HG03457 (cell line): ENCODE data around the gene LRRC1.

Experiments used
- ATAC-seq: cut with Tn5 transposase; IDR thresholded peaks from one replicate; pipeline ENCODE4 v1.9.1; 2021; ENCODE audit warnings: moderate number of reproducible peaks; ENCODE audit not compliant: unreplicated experiment

LRRC1 gene

GRCh38 chr6:53920881-53921280, 126.1 kb downstream of the LRRC1 start:
- no peak for ATAC-seq

GRCh38 chr6:53921639-53922038, 126.8 kb downstream of the LRRC1 start:
- no peak for ATAC-seq

GRCh38 chr6:53922539-53922981, 127.8 kb downstream of the LRRC1 start:
- no peak for ATAC-seq

- no peak for ATAC-seq
Measured at GRCh38 chr6:53924277-53924676, 129.5 kb downstream of the LRRC1 start.

DNA sequence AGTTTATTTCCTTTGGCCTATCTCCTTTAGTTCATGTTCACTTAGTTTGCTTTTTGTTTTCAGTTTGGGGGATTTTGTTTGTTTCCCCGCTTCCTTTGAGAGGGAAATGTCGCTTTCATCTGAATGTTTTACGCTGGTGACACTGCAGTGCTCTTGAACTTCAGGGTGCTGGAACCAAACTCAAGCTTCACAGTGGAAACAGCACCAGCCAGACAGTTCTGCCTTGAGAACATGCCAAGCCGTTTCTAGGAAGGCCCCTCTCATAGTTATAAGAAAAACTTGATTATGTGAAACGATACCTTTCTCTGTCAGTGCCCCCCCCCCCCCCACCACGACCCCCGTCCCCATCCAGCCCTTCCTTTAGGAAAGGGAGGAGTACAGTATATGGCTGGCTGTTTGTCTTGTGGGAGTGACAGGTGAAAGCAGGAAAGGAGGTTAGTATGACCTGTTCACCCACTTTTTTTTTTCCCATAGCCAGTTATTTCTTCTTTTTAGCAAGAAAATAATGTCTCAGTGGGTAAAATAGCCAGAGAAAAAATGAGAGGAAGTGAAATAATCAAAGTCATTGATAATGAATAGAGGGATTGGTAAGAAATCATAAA, 130.1 kb downstream of the LRRC1 start:
- ATAC-seq = no peak

GRCh38 chr6:53925891-53926290, 131.1 kb downstream of the LRRC1 start:
- no peak for ATAC-seq

GRCh38 chr6:53926505-53926904, 131.7 kb downstream of the LRRC1 start:
- no peak for ATAC-seq

GRCh38 chr6:53928641-53929040, 133.8 kb downstream of the LRRC1 start:
- ATAC-seq = no peak

DNA sequence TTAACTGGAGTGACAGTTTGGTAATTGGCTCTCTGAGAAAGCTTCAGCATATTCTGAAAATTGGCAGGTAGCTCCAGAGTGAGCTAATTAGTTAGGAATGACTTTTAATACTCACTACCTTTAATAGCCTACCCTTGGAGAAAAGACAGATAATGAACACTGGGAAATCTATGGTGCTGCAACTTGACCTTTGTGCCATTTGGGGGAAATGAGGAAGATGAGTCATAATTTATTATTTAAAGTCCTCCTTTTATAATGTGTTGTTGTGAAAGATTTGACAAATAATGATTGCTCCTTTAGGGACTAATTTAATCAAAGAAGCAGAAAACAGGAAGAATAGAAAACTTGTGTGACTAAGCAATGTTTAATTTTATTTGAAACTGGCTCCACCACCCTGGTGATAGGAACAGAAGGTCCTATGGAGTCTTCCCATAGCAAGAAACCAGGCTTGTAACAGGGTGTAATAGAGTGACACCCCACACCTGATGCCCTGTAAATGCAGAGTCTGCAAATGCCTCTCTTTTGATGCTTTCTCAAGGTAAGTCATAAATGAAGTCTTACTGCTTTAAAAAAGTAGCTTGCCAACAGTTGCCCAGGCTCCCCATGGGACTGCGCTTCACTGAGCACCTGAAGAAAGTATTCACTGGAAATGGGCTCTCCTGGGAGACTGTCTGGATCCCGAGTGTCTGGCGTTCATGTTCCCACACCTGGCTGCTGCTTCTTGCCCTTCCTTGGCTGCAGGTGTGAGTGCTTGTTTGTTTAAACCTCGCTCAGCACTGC, 134.4 kb downstream of the LRRC1 start:
- no peak for ATAC-seq

DNA sequence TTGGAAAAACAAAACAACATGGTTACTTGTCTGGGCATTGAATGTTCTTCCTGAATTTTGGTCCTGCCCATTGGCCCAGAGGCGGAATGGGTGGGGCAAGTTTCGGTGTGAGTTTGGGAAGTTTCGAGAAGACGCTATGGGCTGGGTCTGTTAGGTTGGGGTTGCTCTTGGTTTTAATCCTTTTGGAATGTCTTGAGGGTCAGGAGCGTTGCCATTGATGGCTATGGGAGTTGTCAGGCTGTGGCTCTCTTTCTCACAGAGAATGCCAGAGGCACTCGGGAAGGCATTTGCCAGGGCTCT, 135.0 kb downstream of the LRRC1 start:
- no peak for ATAC-seq

GRCh38 chr6:53930330-53930729, 135.5 kb downstream of the LRRC1 start:
- no peak for ATAC-seq

DNA sequence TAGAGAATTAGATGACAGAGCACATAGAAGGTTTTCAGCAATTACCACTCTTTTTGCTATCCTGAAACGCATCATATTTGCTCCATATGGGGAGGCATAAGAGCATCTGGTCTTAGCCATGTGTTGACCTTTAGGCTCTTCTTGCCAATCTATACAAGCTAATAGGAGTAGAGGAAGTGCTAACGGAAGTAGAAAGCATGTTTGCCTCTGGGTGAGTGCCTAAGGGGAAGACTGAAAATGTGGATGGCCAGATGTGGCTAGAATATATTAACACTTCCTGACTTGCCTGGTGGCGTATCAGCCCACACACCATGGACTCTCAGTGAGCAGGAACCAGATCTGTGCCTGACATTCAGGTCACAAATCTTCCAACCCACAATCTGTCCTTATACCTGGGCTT, 136.3 kb downstream of the LRRC1 start:
- no peak for ATAC-seq

DNA sequence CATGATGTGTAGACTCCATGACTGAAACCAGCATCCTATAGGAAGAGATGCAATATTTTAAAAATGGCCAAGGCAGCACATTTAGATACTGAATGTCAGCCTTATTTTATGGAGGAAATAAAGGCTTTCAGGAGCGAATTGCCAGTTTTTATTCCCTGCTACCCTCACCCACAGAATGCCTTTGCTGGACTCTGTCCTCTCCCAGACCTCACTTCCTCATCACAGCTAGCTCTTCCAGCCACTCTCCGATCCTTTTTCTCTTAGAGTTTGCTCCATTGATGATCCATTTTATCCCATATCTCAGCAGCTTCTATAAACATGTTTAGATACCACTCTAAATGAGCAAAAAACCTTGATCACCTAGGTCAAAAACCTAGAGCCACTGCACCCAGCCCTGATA, 137.7 kb downstream of the LRRC1 start:
- ATAC-seq = no peak

GRCh38 chr6:53934023-53934422, 139.2 kb downstream of the LRRC1 start:
- ATAC-seq = no peak

- no peak for ATAC-seq
Measured at GRCh38 chr6:53937461-53937860, 142.7 kb downstream of the LRRC1 start.

DNA sequence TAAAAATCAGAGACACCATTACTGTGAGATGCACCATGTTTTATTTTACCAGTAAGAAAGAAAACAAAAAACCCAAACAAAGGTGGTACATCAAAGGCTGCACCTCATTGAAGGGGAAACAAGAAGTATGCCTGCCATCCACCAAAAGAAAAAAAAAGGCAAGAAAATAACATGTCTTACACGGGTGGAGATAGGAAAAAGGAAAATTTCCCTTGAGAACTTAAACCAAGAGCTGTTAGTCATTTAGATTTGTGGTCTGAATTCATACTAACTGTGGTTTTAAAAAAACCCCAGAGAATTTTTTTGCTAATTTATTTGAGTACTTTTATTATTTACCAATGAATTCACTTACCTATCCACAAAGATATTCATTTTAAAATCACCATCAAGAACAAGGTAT, 144.0 kb downstream of the LRRC1 start:
- ATAC-seq = no peak

GRCh38 chr6:53939830-53940229, 145.0 kb downstream of the LRRC1 start:
- ATAC-seq = no peak

GRCh38 chr6:53943395-53943794, 148.6 kb downstream of the LRRC1 start:
- ATAC-seq = no peak

- no peak for ATAC-seq
Measured at GRCh38 chr6:53944091-53944490, 149.3 kb downstream of the LRRC1 start.

- ATAC-seq = no peak
Measured at GRCh38 chr6:53944543-53944942, 149.7 kb downstream of the LRRC1 start.

GRCh38 chr6:53945765-53946407, 151.1 kb downstream of the LRRC1 start:
- ATAC-seq = no peak

DNA sequence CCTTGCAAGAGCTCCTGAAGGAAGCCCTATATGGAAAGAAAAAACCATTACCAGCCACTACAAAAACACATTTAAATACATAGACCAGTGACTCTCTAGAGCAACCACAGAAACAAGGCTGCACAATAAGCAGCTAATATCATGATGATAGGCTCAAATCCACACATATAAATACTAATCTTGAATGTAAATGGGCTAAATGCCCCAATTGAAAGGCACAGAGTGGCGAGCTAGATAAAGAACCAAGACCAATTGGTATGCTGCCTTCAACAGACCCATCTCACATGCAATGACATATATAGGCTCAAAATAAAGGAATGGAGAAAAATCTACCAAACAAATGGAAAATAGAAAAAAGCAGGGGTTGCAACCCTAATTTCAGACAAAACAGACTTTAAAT, 153.0 kb downstream of the LRRC1 start:
- ATAC-seq = no peak
